ENCODE results near the gene GPHN. TPM values are rescaled to one million over a fixed set of nuclear protein-coding genes. Genes with fewer than 3 reads are reported as not detected.

GPHN gene
- total and polyA plus RNA-seq, 2 of the 8 experiments (the other 6 are each of a cell fraction or from before 2014, with no cell fraction given), result 6.0 to 16.0 TPM

GRCh38 chr14:66979101-66979974, 471.4 kb downstream of the GPHN start:
- Histone ChIP-seq H2AFZ (ENCODE audit: low read length) (no peak overlapping the region), H4K20me1 (replicated peaks in 1 of 2; ENCODE audit: control insufficient read depth in 1 of 2, insufficient read depth in 2 of 2, low read length in 2 of 2) (no peaks in the 10 kb centered on the region), H3K27ac (ENCODE audit: low read depth, low read length) (no peak overlapping the region), H3K27me3 (replicated peaks in 1 of 4; ENCODE audit: control insufficient read depth in 3 of 4, extremely low read depth in 1 of 4, insufficient read depth in 3 of 4, low read length in 3 of 4) (no peaks in the 10 kb centered on the region), H4K91ac (replicated peaks; ENCODE audit: insufficient read length, low read length) (no peak overlapping the region), H3K4me1 (replicated peaks in 1 of 4; ENCODE audit: control insufficient read depth in 3 of 4, insufficient read depth in 4 of 4, low read length in 3 of 4) (no peaks in the 10 kb centered on the region), H3K79me1 (ENCODE audit: low read depth, low read length) (no peaks in the 10 kb centered on the region), H2BK5ac (ENCODE audit: low read depth, low read length) (no peak overlapping the region), H3K4ac (replicated peaks; ENCODE audit: insufficient read length, low read depth, low read length) (no peak overlapping the region), H3K14ac (ENCODE audit: insufficient read length) (no peak overlapping the region), H3K23me2 (ENCODE audit: low read depth, low read length) (no peaks in the 10 kb centered on the region), H2BK120ac (replicated peaks; ENCODE audit: low read depth, low read length) (no peak overlapping the region), H2AK5ac (ENCODE audit: low read depth, low read length) (no peak overlapping the region), H3K9ac (replicated peaks in 1 of 4; ENCODE audit: extremely low read depth in 1 of 4, low read depth in 3 of 4, low read length in 3 of 4) (no peak overlapping the region), H3K4me3 (ENCODE audit: extremely low read depth in 1 of 4, insufficient read depth in 2 of 4, low read depth in 3 of 4, low read length in 4 of 4) (no peak overlapping the region), H3K56ac (replicated peaks; ENCODE audit: insufficient read length, low read depth, low read length) (no peak overlapping the region), H3K36me3 (ENCODE audit: control insufficient read depth in 2 of 4, insufficient read depth in 4 of 4, low read length in 3 of 4) (no peaks in the 10 kb centered on the region), H2BK12ac (ENCODE audit: low read depth, low read length) (no peak overlapping the region), H4K5ac (ENCODE audit: insufficient read length, low read depth, low read length) (no peak overlapping the region), H4K8ac (ENCODE audit: extremely low read depth, insufficient read depth, low read length) (no peak overlapping the region), H3K9me3 (ENCODE audit: insufficient read depth in 2 of 2, low read depth in 1 of 2, low read length in 1 of 2) (no peaks in the 10 kb centered on the region), H3K4me2 (ENCODE audit: insufficient read depth in 1 of 2, low read depth in 2 of 2, low read length in 2 of 2) (no peak overlapping the region), H3K79me2 (ENCODE audit: control insufficient read depth in 1 of 2, insufficient read depth in 2 of 2, low read length in 2 of 2) (no peaks in the 10 kb centered on the region), H2BK20ac (ENCODE audit: low read length) (no peak overlapping the region), H3K23ac (ENCODE audit: insufficient read length) (no peak overlapping the region), H2BK15ac (ENCODE audit: low read length) (no peak overlapping the region), H3K18ac (ENCODE audit: extremely low read depth, low read length) (no peak overlapping the region)
- ChIA-PET POLR2A (ENCODE audit: partially characterized antibody) (interaction anchor here (0.6 kb wide), 1 partner anchor 86 kb away, joined by 3 read pairs; no protein-coding TSS in a partner anchor), CTCF (ENCODE audit: partially characterized antibody) (no interaction called here)
- DNase-seq (ENCODE audit: low read depth in 1 of 2, low spot score in 2 of 2) (no peak), FAIRE-seq (no peak)
- WGBS, 2 experiments (ENCODE audit: extremely low coverage in 1 of 2, insufficient coverage in 1 of 2, insufficient read length in 1 of 2, insufficient replicate concordance in 2 of 2, low coverage in 1 of 2, low lambda C conversion rate in 2 of 2, missing lambda C conversion rate in 1 of 2), result 91% methylated on average over 3 of the region's 3 CpGs; no CpG with 5 or more reads in 1 of the 2 experiments
- no peak for TF ChIP-seq SP1 (IDR thresholded peaks at IDR 0.05; ENCODE audit: low read depth, low read length)
- TF ChIP-seq USF2 (IDR thresholded peaks at IDR 0.05; ENCODE audit: low read length), result no peak
- TF ChIP-seq SAP30 (IDR thresholded peaks at IDR 0.05; ENCODE audit: insufficient read depth, insufficient replicate concordance, low read length), result no peak
- no peak for TF ChIP-seq CEBPB (IDR thresholded peaks at IDR 0.05; ENCODE audit: low read depth, low read length)
- no peak for TF ChIP-seq E2F6 (IDR thresholded peaks at IDR 0.05)
- TF ChIP-seq EP300 (IDR thresholded peaks at IDR 0.05; ENCODE audit: borderline replicate concordance in 1 of 2, low read depth in 2 of 2, low read length in 2 of 2), result no peak
- TF ChIP-seq MAX (IDR thresholded peaks at IDR 0.05), result no peak
- TF ChIP-seq EZH2 (IDR thresholded peaks at IDR 0.05; ENCODE audit: low read depth, low read length, severe bottlenecking), result no peak

All from H1 (cell line).